ENCODE data around the gene MBP. TPM values are rescaled to one million over a fixed set of nuclear protein-coding genes. Genes with fewer than 3 reads are reported as not detected.
A peak's percentile ranks its signal among the peaks of the same experiment; 100 is the strongest.

MBP gene
- total and polyA plus RNA-seq, 10 of the 15 experiments (the other 5 are each of a cell fraction or from before 2014, with no cell fraction given): 12.2 to 67.8 (median 42.1) TPM

- peak; percentile 51 for TF ChIP-seq RAD51 (IDR thresholded peaks at IDR 0.05)
- no peak for TF ChIP-seq MYC (IDR thresholded peaks at IDR 0.05; ENCODE audit: insufficient read depth, insufficient read length, insufficient replicate concordance, low read length, severe bottlenecking)
- 0 out of 2 replicates have a peak, but pooled peaks have one; percentile 51 for TF ChIP-seq CHD4 (IDR thresholded peaks at IDR 0.05)
- TF ChIP-seq RELA (IDR thresholded peaks at IDR 0.05; ENCODE audit: borderline replicate concordance, partially characterized antibody): no peak
- TF ChIP-seq, protein P1, sequence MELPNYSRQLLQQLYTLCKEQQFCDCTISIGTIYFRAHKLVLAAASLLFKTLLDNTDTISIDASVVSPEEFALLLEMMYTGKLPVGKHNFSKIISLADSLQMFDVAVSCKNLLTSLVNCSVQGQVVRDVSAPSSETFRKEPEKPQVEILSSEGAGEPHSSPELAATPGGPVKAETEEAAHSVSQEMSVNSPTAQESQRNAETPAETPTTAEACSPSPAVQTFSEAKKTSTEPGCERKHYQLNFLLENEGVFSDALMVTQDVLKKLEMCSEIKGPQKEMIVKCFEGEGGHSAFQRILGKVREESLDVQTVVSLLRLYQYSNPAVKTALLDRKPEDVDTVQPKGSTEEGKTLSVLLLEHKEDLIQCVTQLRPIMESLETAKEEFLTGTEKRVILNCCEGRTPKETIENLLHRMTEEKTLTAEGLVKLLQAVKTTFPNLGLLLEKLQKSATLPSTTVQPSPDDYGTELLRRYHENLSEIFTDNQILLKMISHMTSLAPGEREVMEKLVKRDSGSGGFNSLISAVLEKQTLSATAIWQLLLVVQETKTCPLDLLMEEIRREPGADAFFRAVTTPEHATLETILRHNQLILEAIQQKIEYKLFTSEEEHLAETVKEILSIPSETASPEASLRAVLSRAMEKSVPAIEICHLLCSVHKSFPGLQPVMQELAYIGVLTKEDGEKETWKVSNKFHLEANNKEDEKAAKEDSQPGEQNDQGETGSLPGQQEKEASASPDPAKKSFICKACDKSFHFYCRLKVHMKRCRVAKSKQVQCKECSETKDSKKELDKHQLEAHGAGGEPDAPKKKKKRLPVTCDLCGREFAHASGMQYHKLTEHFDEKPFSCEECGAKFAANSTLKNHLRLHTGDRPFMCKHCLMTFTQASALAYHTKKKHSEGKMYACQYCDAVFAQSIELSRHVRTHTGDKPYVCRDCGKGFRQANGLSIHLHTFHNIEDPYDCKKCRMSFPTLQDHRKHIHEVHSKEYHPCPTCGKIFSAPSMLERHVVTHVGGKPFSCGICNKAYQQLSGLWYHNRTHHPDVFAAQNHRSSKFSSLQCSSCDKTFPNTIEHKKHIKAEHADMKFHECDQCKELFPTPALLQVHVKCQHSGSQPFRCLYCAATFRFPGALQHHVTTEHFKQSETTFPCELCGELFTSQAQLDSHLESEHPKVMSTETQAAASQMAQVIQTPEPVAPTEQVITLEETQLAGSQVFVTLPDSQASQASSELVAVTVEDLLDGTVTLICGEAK (IDR thresholded peaks at IDR 0.05; ENCODE audit: borderline replicate concordance): peak; percentile 22; the same call in 1 of the 2 replicates
- TF ChIP-seq, protein P2, sequence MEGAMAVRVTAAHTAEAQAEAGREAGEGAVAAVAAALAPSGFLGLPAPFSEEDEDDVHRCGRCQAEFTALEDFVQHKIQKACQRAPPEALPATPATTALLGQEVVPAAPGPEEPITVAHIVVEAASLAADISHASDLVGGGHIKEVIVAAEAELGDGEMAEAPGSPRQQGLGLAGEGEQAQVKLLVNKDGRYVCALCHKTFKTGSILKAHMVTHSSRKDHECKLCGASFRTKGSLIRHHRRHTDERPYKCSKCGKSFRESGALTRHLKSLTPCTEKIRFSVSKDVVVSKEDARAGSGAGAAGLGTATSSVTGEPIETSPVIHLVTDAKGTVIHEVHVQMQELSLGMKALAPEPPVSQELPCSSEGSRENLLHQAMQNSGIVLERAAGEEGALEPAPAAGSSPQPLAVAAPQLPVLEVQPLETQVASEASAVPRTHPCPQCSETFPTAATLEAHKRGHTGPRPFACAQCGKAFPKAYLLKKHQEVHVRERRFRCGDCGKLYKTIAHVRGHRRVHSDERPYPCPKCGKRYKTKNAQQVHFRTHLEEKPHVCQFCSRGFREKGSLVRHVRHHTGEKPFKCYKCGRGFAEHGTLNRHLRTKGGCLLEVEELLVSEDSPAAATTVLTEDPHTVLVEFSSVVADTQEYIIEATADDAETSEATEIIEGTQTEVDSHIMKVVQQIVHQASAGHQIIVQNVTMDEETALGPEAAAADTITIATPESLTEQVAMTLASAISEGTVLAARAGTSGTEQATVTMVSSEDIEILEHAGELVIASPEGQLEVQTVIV (IDR thresholded peaks at IDR 0.05; ENCODE audit: borderline replicate concordance, partially characterized antibody): no peak
- no peak; the same call in 1 of the 2 replicates for TF ChIP-seq SMC3 (IDR thresholded peaks at IDR 0.05; ENCODE audit: borderline replicate concordance, low read length)
- peak; percentile 56 for TF ChIP-seq SP1 (IDR thresholded peaks at IDR 0.05; ENCODE audit: low read depth, low read length)
- TF ChIP-seq CHD1 (IDR thresholded peaks at IDR 0.05; ENCODE audit: low read depth, low read length): no peak
- peak; percentile 66 for TF ChIP-seq MEF2B (IDR thresholded peaks at IDR 0.05; ENCODE audit: partially characterized antibody, poor library complexity, severe bottlenecking)
- no peak for TF ChIP-seq BCLAF1 (IDR thresholded peaks at IDR 0.05)
- TF ChIP-seq MYB (IDR thresholded peaks at IDR 0.05; ENCODE audit: borderline replicate concordance, low read depth, low read length): no peak
- 0 out of 2 replicates have a peak, but pooled peaks have one; percentile 28 for TF ChIP-seq TCF12 (IDR thresholded peaks at IDR 0.05; ENCODE audit: low read depth, low read length)
- TF ChIP-seq FOXM1 (IDR thresholded peaks at IDR 0.05; ENCODE audit: low read depth, low read length): peak; percentile 67; the same call in 1 of the 2 replicates
- no peak for TF ChIP-seq KDM1A (IDR thresholded peaks at IDR 0.05; ENCODE audit: borderline replicate concordance)
- TF ChIP-seq, protein P3, sequence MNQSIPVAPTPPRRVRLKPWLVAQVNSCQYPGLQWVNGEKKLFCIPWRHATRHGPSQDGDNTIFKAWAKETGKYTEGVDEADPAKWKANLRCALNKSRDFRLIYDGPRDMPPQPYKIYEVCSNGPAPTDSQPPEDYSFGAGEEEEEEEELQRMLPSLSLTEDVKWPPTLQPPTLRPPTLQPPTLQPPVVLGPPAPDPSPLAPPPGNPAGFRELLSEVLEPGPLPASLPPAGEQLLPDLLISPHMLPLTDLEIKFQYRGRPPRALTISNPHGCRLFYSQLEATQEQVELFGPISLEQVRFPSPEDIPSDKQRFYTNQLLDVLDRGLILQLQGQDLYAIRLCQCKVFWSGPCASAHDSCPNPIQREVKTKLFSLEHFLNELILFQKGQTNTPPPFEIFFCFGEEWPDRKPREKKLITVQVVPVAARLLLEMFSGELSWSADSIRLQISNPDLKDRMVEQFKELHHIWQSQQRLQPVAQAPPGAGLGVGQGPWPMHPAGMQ (IDR thresholded peaks at IDR 0.05; ENCODE audit: borderline replicate concordance): no peak
- TF ChIP-seq HDGF (IDR thresholded peaks at IDR 0.05): no peak
- no peak for TF ChIP-seq SMAD1 (IDR thresholded peaks at IDR 0.05; ENCODE audit: low read depth, partially characterized antibody)
Measured at GRCh38 chr18:77102259-77103040, 30.1 kb downstream of the MBP start (continued).

Measured in GM12878 (cell line).